ENCODE results near the gene TOB2. TPM values are rescaled to one million over a fixed set of nuclear protein-coding genes. Genes with fewer than 3 reads are reported as not detected.
"Not testable (repeated sequence)": the region's sequence is repeated elsewhere in the genome, so short reads cannot be mapped to it uniquely, and the experiment has no call there.

Gene TOB2
- total RNA-seq, 1 donor from 2014 or later: 12.5 TPM

DNA sequence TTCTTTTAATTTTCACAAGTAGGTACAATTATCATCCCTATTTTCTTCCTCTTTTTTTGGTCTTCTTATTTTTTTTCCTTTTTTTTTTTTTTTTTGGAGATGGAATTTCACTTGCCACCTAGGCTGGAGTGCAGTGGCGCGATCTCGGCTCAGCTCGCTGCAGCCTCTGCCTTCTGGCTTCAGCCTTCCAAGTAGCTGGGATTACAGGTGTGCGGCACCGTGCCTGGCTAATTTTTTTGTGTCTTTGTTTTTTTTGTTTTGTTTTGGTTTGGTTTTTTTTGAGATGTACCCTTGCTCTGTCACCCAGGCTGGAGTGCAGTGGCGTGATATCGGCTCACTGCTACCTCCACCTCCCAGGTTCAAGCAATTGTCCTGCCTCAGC, 16.7 kb downstream of the TOB2 start:
- no peak for DNase-seq (ENCODE audit: low spot score)

DNA sequence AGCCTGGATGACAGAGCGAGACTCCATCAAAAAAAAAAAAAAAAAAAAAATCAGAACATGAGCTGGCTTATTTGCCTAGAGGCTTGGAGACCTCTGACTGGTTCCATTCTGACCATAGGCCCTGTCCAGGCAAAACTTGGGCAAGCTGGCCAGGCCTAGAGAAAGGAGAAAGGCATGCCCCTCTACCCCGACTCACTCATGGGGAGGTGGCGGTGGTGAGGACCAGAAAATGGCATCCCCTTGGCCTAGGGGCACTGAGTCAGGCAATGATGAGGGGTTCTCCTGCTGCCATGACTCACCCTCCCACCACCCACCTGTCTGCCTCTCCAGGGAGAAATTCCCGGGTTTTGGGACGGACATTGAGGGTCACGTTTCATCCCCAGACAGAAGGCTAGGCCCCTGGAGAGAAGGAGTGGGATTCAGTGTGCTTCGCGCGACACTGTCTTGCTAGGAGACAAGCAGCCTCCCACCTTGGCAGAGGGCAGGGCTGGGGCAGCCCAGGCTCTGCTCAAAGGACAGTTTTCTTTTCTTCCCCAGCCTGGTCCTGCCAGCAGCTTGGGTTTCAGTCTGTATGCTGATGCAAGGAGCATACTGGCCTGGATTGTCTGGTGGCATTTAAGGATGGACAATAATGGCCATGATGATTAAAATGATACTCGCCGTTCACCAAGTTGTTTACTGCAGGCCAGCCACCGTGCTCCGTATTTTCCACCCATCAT, 17.2 kb downstream of the TOB2 start:
- DNase-seq (ENCODE audit: low spot score): no peak

- no peak for DNase-seq (ENCODE audit: low spot score)
These were observed 20.8 kb downstream of the TOB2 start for GRCh38 chr22:41425660-41426365.

DNA sequence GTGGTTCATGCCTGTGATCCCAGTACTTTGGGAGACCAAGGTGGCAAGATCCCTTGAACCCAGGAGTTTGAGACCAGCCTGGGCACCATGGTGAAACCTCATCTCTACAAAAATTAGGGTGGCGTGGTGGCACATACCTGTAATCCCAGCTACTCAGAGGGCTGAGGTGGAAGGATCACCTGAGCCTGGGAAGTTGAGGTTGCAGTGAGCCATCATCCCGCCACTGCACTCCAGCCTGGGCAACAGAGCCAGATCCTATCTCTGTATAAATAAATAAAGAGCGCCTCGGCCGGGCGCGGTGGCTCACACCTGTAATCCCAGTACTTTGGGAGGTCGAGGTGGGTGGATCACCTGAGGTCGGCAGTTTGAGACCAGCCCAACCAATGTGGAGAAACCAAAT, 27.9 kb downstream of the TOB2 start:
- no peak for DNase-seq (ENCODE audit: low spot score)

DNA sequence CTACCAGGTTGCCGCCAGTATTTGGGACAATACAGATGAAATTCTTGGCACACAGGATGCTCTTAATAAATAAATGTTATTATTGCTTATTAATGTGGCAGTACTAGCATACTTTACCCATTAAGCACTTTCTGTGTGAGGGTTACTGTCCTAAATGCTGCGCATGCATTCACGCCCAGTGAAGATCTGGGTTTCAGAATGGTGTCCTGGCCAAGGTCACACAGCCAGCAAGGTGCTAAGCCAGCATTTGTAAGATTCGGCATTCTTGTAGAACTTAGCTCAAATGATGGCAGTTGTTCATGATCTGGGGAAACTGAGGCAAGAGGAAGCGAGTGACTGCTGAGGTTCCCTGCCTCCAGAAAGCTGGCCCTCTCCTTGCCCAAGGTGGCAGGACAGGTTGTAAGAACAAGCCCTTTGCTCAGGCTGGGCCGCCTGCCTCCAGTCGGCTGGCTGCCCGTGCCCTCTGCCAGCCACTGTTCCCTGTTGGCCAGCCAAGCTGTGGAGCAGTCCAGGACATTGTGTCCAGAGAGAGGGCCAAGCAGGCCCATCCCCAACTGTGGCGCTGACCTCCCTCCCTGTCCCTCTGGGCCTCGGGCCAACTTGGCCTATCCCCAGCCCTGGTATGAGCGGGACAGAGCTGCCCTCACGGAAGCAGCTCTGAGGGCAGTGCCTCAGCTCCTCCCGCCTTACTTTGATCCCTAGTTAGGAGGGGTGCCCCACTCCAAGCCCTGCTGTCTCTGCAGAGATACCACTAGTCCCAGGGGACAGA, 28.8 kb downstream of the TOB2 start:
- DNase-seq (ENCODE audit: low spot score): peak; percentile 43

DNA sequence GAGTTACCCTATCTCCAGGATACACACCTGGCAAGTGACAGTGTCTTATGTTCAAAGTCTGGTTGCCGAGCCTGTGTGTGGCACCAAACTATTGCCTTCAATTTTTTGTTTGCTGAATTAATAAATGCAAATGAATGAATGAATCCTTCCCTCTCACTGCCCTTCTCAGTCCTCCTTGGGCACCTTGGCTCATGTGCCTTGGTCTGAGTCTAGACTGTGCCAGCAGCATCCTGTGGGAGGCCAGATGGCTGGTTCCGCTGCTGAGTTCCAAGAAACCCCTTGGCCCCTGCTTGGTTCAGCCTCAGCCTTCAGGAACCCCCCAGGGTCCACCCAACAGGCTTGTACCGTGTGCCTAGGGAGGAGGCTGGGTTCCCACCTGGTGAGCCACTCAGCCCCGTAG, 31.0 kb downstream of the TOB2 start:
- no peak for DNase-seq (ENCODE audit: low spot score)

DNA sequence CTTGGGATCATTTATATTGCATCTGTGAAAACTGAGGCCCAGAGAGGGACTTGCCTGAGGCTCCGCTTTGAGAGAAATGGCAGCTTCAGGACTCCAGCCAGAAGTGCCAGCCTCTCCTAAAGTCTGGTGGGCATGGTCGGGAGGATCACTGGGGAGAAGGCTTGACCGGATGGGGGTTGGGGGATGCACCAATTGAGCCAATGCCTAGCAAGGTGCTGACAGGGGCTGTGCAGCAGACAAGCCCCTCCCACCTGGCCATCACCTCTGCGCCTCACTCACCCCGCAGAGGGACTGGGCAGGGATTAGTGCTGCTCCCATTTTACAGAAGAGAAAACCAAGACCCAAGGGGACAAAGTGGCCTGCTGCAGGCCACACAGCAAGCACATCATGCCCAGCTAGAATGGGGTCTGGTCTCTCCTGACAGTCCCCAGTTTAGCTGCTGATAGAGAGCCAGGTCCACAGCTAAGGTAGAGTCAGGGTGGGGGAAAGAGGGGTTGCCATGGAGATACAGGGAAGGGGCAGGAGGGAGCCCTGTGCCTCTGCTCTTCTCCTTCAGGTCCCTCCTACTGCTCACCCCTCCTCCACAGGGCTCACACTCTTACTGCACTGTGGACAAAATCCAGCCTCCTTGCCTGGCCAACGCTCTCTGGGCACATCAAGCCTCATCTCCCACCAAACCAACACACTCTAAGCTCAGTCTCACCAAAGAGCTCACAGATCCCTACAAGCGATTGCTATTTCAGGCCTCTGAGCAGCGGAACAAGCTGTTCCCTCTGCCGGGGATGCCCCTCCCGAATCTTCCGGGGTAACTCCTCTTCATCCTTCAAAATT, 35.4 kb downstream of the TOB2 start:
- no peak for DNase-seq (ENCODE audit: low spot score)

GRCh38 chr22:41410311-41410751, 36.3 kb downstream of the TOB2 start:
- no peak for DNase-seq (ENCODE audit: low spot score)

GRCh38 chr22:41408665-41409064, 37.9 kb downstream of the TOB2 start:
- no peak for DNase-seq (ENCODE audit: low spot score)

- DNase-seq (ENCODE audit: low spot score): no peak
These were observed 39.2 kb downstream of the TOB2 start for GRCh38 chr22:41407433-41407832.

DNA sequence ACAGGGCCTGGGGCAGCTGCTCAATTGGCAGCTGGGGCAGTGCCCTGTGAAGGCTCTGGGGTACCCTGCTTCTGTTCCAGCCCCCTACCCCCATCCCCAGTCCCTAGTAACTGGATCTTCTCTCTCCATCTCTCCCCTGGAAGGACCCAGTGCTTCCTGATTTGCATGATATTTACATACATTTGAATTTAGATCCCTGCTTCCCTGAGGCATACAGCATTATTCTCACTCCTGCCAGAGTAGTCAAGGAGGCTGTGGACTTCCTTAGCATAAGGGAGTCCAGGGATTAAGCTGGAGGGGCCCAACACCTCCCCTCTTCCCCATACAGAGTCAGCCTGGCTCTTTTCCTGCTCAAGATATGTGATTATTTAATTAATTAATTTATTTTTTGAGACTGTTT, 40.2 kb downstream of the TOB2 start:
- no peak for DNase-seq (ENCODE audit: low spot score)

GRCh38 chr22:41405588-41405987, 41.0 kb downstream of the TOB2 start:
- DNase-seq (ENCODE audit: low spot score): no peak

- DNase-seq (ENCODE audit: low spot score): peak; percentile 86
These were observed 42.9 kb downstream of the TOB2 start for GRCh38 chr22:41403532-41404318.

- DNase-seq (ENCODE audit: low spot score): not testable (repeated sequence)
These were observed 43.8 kb downstream of the TOB2 start for GRCh38 chr22:41402851-41403250.

DNA sequence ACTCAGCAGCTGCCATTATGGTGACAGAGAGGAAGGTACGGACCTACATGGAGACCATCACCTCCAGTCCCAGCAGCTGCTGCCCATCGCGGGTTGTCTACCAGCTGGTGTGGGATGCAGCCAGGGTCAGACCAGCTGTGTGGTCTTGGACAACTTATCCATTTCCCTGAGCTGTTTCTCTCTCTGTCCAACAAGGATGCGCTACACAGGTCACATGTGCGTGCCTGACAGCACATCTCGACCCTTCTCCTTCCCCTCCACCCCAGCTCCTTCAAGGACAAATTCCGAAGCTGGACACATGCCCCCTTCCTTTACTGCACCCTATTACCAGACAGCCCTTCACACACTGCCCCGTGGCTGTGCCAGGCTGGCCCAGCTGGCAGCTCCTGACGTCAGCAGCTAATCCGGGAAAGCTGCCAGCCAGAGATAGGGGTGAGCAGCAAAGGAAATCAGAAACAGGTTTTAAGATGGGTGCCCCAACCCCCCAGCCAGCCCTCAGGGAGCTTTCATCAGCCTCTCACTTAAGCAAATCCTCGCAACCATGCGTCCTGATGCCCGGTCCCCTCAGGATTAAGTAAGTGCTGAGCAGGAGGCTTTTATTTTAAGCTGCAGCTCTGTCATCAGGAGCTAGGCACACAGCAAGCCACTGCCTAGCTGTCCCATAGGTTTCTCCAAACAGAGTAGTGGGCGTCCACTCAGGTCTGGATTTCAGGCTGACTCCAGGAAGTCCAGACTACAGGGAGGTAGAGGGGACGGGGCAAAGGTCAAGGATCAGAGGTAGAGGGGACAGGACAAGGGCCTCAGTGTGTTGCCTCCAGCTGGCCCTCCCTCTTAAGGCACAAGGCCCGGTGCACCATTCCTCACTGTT, 44.6 kb downstream of the TOB2 start:
- peak; percentile 42 for DNase-seq (ENCODE audit: low spot score)

- no peak for DNase-seq (ENCODE audit: low spot score)
These were observed 47.7 kb downstream of the TOB2 start for GRCh38 chr22:41398921-41399320.

DNA sequence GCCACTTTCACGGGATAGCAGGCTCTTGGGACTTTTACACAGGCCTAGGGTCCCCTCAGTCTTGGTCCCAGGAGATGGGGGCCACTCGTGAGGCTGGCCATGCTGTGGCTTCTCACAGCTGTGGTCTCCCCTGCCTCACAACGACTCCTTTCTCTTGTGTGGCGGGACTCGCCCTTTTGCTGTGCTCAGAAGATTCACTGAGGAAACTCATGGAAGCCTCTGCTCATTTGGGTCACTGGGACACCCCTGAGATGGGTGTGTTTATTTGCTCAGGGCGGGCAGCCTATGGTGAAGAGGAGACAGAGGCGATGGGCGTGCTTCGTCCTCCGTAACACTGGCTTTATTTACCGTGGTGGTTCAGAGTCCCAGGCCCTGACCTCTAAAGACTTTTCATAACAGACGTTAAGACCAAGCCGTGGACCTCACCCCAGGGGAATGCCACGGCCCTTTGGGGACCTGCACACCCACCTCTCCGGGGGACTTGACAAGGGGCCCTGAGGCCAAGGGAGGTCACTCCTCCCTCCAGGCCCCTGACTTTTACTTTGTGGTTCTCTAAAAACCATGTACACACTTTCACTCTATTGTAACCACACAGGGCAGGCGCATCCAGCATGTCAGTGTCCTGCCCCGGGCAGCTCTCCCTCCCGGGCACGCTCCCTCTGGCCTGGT, 49.3 kb downstream of the TOB2 start:
- DNase-seq (ENCODE audit: low spot score): no peak

- no peak for DNase-seq (ENCODE audit: low spot score)
These were observed 50.9 kb downstream of the TOB2 start for GRCh38 chr22:41395531-41396240.

- DNase-seq (ENCODE audit: low spot score): no peak
These were observed 52.6 kb downstream of the TOB2 start for GRCh38 chr22:41394012-41394356.

Measured in umbilical cord (tissue), 2 donors.